ENCODE results near the gene ST3GAL3. TPM values are rescaled to one million over a fixed set of nuclear protein-coding genes. Genes with fewer than 3 reads are reported as not detected.

Gene ST3GAL3
- total RNA-seq, 1 donor from 2014 or later: 11.2 TPM

- DNase-seq (ENCODE audit: low spot score): no peak
- ATAC-seq: no peak
Observed at GRCh38 chr1:43783671-43784205, 76.4 kb downstream of the ST3GAL3 start.

- no peak for ATAC-seq
- DNase-seq (ENCODE audit: low spot score): no peak
Observed at GRCh38 chr1:43786201-43786958, 79.0 kb downstream of the ST3GAL3 start.

GRCh38 chr1:43786960-43787359, 79.6 kb downstream of the ST3GAL3 start:
- peak; percentile 88 for ATAC-seq
- no peak for DNase-seq (ENCODE audit: low spot score)

GRCh38 chr1:43789604-43790550, 82.5 kb downstream of the ST3GAL3 start:
- no peak for ATAC-seq

GRCh38 chr1:43791243-43791642, 83.9 kb downstream of the ST3GAL3 start:
- DNase-seq (ENCODE audit: low spot score): no peak
- ATAC-seq: no peak

More at GRCh38 chr1:43789604-43790550, 82.5 kb downstream of the ST3GAL3 start:
- DNase-seq (ENCODE audit: low spot score): no peak

GRCh38 chr1:43796111-43796581, 88.8 kb downstream of the ST3GAL3 start:
- no peak for DNase-seq (ENCODE audit: low spot score)

GRCh38 chr1:43797891-43798290, 90.6 kb downstream of the ST3GAL3 start:
- ATAC-seq (no peak), DNase-seq (ENCODE audit: low spot score) (no peak)

More at GRCh38 chr1:43796111-43796581, 88.8 kb downstream of the ST3GAL3 start:
- no peak for ATAC-seq

- no peak for DNase-seq (ENCODE audit: low spot score)
- ATAC-seq: no peak
Observed at GRCh38 chr1:43799656-43800635, 92.6 kb downstream of the ST3GAL3 start.

- ATAC-seq (no peak), DNase-seq (ENCODE audit: low spot score) (no peak)
Observed at GRCh38 chr1:43800771-43801170, 93.4 kb downstream of the ST3GAL3 start.

- DNase-seq (ENCODE audit: low spot score): no peak
- no peak for ATAC-seq
Observed at GRCh38 chr1:43801203-43801602, 93.9 kb downstream of the ST3GAL3 start.

GRCh38 chr1:43802356-43802980, 95.1 kb downstream of the ST3GAL3 start:
- ATAC-seq (no peak), DNase-seq (ENCODE audit: low spot score) (no peak)

- ATAC-seq: no peak
- DNase-seq (ENCODE audit: low spot score): no peak
Observed at GRCh38 chr1:43803105-43803504, 95.8 kb downstream of the ST3GAL3 start.

- no peak for DNase-seq (ENCODE audit: low spot score)
Observed at GRCh38 chr1:43803646-43804045, 96.3 kb downstream of the ST3GAL3 start.

GRCh38 chr1:43804569-43804968, 97.2 kb downstream of the ST3GAL3 start:
- no peak for ATAC-seq
- no peak for DNase-seq (ENCODE audit: low spot score)

More at GRCh38 chr1:43803646-43804045, 96.3 kb downstream of the ST3GAL3 start:
- ATAC-seq: no peak

- no peak for ATAC-seq
- DNase-seq (ENCODE audit: low spot score): no peak
Observed at GRCh38 chr1:43805340-43805739, 98.0 kb downstream of the ST3GAL3 start.

GRCh38 chr1:43806183-43806582, 98.8 kb downstream of the ST3GAL3 start:
- DNase-seq (ENCODE audit: low spot score) (no peak), ATAC-seq (no peak)

- ATAC-seq (no peak), DNase-seq (ENCODE audit: low spot score) (no peak)
Observed at GRCh38 chr1:43809097-43809673, 101.8 kb downstream of the ST3GAL3 start.

- no peak for DNase-seq (ENCODE audit: low spot score)
- ATAC-seq: no peak
Observed at GRCh38 chr1:43812579-43812978, 105.2 kb downstream of the ST3GAL3 start.

GRCh38 chr1:43814401-43814800, 107.1 kb downstream of the ST3GAL3 start:
- no peak for DNase-seq (ENCODE audit: low spot score)
- no peak for ATAC-seq
